Fibroblast of pulmonary artery (primary cell): ENCODE measurements around the gene ARTN.

Experiments used
- DNase-seq: peaks from one replicate; pipeline ENCODE4 v3.0.0-alpha.2; 2010; ENCODE audit warnings: low read depth
- H3K4me3 ChIP-seq: replicated peaks from 2 replicates; pipeline ENCODE4 v1.5.1; 2011; ENCODE audit warnings: low read depth, mild to moderate bottlenecking, control low read depth, low read length, moderate library complexity
- TF ChIP-seq, protein P1 (sequence below): IDR thresholded peaks from 2 replicates; pipeline ENCODE4 v1.5.1; 2011; ENCODE audit warnings: mild to moderate bottlenecking, control low read depth, low read length, inconsistent platforms; ENCODE audit errors: missing control alignments

The ARTN gene

DNA sequence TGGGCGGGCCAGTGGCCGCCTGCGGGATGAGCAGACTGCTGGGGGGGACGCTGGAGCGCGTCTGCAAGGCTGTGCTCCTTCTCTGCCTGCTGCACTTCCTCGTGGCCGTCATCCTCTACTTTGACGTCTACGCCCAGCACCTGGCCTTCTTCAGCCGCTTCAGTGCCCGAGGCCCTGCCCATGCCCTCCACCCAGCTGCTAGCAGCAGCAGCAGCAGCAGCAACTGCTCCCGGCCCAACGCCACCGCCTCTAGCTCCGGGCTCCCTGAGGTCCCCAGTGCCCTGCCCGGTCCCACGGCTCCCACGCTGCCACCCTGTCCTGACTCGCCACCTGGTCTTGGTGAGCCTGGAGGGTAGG, 47.5 kb downstream of the ARTN start:
- no peak for DNase-seq
- TF ChIP-seq, protein P1, sequence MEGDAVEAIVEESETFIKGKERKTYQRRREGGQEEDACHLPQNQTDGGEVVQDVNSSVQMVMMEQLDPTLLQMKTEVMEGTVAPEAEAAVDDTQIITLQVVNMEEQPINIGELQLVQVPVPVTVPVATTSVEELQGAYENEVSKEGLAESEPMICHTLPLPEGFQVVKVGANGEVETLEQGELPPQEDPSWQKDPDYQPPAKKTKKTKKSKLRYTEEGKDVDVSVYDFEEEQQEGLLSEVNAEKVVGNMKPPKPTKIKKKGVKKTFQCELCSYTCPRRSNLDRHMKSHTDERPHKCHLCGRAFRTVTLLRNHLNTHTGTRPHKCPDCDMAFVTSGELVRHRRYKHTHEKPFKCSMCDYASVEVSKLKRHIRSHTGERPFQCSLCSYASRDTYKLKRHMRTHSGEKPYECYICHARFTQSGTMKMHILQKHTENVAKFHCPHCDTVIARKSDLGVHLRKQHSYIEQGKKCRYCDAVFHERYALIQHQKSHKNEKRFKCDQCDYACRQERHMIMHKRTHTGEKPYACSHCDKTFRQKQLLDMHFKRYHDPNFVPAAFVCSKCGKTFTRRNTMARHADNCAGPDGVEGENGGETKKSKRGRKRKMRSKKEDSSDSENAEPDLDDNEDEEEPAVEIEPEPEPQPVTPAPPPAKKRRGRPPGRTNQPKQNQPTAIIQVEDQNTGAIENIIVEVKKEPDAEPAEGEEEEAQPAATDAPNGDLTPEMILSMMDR, result no peak
- no peak overlapping the region for H3K4me3 ChIP-seq

DNA sequence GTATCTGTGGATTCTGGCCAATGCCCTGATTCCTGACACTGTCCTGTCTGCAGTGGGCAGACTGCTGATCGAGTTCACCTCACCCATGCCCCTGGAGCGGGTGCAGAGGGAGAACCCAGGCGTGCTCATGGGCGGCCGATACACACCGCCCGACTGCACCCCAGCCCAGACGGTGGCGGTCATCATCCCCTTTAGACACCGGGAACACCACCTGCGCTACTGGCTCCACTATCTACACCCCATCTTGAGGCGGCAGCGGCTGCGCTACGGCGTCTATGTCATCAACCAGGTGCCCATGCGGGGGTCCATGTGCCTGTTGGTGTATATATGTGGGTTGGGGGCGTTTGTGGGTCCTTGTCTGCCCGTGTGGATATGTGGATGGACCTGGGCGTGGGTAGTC, 48.0 kb downstream of the ARTN start:
- no peak for DNase-seq
- TF ChIP-seq, protein P1, result no peak
- no peak overlapping the region for H3K4me3 ChIP-seq

DNA sequence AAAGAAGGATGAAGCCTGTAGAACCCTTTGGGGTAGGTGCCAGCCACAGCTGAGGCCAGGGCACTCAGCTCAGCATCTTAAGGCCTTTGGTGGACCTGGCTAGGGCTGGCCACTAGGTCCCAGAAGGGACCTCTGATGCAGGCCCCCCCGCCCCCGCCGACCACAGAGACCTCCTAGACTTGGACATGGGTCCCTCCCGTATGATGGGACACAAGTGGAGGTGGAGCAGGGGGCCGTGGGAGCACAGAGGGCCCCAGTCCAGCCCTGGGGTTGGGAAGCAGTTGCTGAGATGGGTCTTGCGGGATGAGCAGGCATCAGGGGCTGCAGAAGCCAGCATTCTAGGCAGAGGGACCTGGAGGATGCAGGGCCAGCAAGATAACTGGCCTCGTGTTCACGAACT, 48.6 kb downstream of the ARTN start:
- DNase-seq, result no peak
- TF ChIP-seq, protein P1, result no peak
- H3K4me3 ChIP-seq, result no peak overlapping the region

DNA sequence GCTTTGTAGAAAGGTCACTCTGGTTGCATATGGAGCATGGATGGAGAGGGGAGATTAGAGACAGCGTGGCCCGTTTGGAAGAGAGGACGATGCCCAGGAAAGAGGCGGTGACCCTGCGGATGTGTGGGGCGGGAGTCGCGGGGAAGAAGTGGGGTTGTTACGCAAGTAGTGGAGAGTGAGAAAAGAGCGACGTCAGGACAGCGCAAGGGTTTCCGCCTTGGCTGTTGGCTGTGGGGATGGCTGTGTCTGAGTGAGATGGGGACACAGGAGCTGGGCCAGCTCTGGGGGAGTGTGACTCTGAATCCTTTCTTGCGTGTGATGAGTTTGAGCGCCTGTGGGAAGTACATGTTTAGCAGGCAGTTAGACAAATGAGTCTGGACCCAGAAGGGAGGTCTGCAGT, 49.2 kb downstream of the ARTN start:
- no peak for DNase-seq
- no peak overlapping the region for H3K4me3 ChIP-seq

DNA sequence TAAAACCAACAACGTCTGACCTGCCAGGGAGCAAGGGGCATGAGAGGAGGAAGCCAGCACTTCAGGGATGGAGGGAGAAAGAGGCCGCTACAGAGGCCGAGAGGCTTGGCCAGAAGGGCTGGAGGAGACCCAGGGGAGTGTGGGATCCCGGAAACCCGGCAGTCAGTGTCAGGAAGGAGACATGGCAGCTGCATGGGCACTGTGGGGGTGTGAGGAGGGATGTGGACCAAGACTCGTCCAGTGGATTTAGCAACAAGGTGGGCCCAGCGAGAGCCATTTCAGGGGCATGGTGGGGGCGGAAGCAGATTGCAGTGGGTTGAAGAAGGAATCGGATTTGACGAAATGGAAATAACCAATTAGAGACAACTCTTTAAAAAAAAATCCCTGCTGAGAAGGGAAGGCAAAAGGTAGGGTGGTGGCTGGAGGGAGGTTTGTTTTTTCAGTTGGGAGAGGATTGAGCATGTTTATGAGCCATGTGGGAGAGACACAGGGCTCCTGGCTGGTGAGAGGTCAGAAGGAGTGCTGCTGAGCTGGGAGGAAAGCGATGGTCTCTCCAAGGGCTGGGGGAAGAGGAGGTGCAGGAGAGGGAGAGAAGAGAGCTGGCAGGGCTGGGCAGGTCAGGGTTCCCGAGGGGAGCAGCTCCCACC, 49.8 kb downstream of the ARTN start:
- TF ChIP-seq, protein P1, result no peak
- no peak overlapping the region for H3K4me3 ChIP-seq
- no peak for DNase-seq

More for the DNA sequence above, 49.2 kb downstream of the ARTN start:
- TF ChIP-seq, protein P1, result no peak

DNA sequence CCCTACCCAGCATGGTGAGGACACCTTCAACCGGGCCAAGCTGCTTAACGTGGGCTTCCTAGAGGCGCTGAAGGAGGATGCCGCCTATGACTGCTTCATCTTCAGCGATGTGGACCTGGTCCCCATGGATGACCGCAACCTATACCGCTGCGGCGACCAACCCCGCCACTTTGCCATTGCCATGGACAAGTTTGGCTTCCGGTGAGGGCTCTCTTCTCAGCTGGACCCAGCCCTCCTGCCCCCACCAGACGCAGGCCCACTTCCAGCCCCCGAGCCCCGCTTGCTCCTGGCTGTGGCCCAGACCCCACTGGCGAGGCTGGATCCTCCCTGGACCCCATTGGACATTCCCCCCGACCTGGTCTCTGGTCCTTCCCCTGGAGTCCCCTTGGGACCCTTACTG, 51.3 kb downstream of the ARTN start:
- H3K4me3 ChIP-seq, result no peak overlapping the region
- TF ChIP-seq, protein P1, result no peak
- no peak for DNase-seq

DNA sequence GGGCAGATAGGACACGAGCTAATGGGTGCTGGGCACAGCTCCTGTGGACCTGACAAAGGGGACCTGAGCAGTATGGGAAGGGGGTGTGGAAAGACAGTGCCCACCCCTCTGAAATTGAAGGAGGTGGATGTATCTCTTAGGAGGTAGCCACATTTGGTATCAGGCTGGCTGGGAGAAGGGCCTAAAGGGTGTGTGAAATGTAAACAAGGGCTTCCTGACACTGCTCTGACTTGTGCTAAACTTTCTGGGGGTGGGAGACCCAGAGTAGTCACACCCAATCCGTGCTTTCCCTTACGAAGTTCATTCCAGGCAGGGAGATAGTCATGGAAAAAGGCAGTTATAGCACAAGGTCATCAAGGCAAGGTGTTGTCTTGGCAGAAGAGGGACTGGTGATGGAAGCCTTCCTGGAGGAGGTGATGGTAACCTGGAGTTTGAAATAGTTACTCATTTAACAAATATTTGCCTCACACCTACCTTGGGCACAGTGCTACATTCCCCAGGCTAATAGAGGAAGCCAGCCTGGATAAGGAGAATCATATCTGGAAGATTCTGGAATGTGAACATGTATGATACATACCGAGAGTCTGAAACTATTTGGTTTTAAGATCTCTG, 52.5 kb downstream of the ARTN start:
- TF ChIP-seq, protein P1, result no peak
- no peak overlapping the region for H3K4me3 ChIP-seq
- DNase-seq, result no peak
